Measurements from ENCODE around the gene RPL4.
"Not testable (repeated sequence)": the region's sequence is repeated elsewhere in the genome, so short reads cannot be mapped to it uniquely, and the experiment has no call there.

GRCh38 chr15:66461294-66461693 lies 43.4 kb downstream of the RPL4 start:
- not testable (repeated sequence) for TF ChIP-seq EZH2 (IDR thresholded peaks at IDR 0.05; ENCODE audit: borderline replicate concordance, insufficient read depth, low read depth, low read length, poor library complexity, severe bottlenecking); CTCF (IDR thresholded peaks at IDR 0.05)

All from B cell (primary cell).